ENCODE measurements around the gene SLC5A10.

GRCh38 chr17:19020016-19020415, 68.1 kb downstream of the SLC5A10 start:
- no peak for TF ChIP-seq CTCF (IDR thresholded peaks at IDR 0.05)
- TF ChIP-seq POLR2AphosphoS5 (IDR thresholded peaks at IDR 0.05): no peak
- no peak for TF ChIP-seq POLR2A (IDR thresholded peaks at IDR 0.05)
